ENCODE results near the gene MS4A15.

DNA sequence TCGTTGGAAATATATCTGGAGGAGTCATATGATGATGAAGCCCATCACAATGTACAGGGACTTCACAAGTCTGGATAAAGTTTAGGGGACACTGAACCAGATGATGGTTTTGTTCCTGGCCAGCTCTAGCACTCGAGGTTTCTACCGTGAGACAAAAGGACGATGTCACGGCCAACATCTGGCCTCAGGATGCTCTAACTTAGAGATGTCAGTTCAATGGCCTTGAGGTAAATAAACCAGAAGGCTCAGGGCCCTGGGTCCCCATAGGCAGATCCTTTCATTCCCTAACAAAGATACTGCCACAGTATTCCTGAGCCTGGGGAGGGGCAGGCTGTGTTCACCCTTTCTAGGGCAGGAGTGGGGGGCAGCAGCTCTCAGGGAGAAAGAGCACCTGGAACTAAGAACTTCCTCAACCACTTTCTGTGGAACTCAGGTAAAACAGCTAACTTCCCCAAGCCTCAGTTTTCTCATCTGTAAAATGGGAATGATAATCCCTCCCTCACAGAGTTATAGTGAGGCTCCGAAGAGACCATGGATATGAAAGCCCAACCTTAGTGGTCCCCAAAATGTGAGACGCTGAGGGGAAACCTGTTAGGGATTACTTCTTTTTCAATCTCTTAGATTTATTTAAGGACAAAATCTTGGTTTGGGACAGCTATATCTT, 46.7 kb downstream of the MS4A15 start:
- TF ChIP-seq CTCF (IDR thresholded peaks at IDR 0.05; ENCODE audit: insufficient read depth, low read depth, low read length) (no peak), EZH2 (IDR thresholded peaks at IDR 0.05; ENCODE audit: insufficient read depth, low read length) (no peak)

Measured in astrocyte (in vitro differentiated cells and primary cell).